ENCODE results near the gene DZIP1. TPM values are rescaled to one million over a fixed set of nuclear protein-coding genes. Genes with fewer than 3 reads are reported as not detected.

Gene DZIP1
- total RNA-seq, 1 donor from 2014 or later = 18.3 TPM

DNA sequence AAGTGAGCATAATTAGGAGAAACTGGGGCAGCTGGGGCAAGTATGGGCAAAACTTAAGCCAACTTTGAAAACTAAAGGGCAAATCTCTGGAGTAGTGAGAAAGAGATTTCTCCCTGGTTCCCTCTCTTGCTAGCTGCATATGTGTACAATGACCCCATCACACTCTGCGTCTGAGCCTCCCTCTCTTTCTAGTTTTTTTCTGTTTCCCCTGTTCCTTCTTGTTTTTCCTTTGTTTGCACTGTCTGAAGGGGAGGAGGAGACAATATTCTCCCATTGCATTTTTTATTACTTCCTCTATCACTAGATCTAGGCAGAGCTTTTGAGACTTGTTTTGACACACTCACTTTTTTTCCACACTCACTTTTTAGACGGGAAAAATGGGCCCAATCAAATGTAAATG is 103.2 kb downstream of the DZIP1 start:
- DNase-seq (ENCODE audit: low read depth) = no peak
- TF ChIP-seq, protein P1, sequence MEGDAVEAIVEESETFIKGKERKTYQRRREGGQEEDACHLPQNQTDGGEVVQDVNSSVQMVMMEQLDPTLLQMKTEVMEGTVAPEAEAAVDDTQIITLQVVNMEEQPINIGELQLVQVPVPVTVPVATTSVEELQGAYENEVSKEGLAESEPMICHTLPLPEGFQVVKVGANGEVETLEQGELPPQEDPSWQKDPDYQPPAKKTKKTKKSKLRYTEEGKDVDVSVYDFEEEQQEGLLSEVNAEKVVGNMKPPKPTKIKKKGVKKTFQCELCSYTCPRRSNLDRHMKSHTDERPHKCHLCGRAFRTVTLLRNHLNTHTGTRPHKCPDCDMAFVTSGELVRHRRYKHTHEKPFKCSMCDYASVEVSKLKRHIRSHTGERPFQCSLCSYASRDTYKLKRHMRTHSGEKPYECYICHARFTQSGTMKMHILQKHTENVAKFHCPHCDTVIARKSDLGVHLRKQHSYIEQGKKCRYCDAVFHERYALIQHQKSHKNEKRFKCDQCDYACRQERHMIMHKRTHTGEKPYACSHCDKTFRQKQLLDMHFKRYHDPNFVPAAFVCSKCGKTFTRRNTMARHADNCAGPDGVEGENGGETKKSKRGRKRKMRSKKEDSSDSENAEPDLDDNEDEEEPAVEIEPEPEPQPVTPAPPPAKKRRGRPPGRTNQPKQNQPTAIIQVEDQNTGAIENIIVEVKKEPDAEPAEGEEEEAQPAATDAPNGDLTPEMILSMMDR (conservative IDR thresholded peaks at IDR 0.05; ENCODE audit: low read depth, low read length) = no peak
- H3K4me3 ChIP-seq (ENCODE audit: low read depth, low read length) = no peak overlapping the region

DNA sequence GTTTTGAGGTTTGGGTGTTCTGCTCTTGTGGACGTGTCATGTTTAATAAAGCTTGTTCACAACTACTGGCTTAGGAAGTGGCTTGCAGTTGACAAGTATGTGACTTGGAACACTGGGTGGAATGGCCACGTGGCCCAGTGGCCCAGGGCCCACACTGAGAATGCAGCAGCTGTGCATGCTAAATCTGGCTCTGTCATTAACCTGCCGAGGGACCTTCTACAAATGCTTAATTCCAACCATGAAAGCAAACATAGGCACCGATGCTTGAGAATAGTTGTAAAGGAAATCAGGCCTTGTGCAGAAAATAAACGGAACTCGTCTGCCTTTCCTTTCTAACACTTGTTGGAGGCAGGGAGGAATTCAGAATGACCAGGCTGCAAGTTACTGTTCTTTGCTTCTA is 103.6 kb downstream of the DZIP1 start:
- TF ChIP-seq, protein P1 (conservative IDR thresholded peaks at IDR 0.05; ENCODE audit: low read depth, low read length) = no peak
- DNase-seq (ENCODE audit: low read depth) = no peak
- no peak overlapping the region for H3K4me3 ChIP-seq (ENCODE audit: low read depth, low read length)

DNA sequence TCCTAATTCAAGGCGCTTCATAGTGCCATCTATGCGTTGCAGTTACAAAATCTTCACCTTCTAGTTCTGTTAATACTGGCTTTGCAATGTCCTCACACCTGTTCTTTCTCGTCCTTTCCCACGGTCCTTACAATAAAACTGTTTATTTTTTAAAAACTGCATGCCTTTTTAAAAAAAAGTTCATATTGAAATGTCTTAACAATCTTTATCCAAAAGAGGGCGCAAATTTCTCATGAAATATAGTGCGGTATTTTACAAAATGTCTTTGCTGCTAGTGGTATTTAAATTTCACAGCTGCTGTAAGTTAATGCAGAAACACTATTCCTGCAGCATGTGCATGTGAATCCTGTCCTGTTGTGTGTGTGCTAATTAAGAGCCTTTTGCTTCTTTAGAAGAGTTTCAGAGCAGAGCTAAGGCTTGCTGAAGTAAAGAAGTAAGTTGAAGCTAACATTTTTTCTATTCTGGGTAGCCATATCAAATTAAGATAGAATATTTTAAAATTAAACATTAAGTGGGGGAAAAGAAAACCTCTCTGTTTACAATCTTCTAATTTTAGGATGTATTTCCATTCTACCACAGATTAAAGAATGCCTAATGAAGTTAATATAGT is 107.8 kb downstream of the DZIP1 start:
- TF ChIP-seq, protein P1 (conservative IDR thresholded peaks at IDR 0.05; ENCODE audit: low read depth, low read length) = peak; percentile 43
- no peak overlapping the region for H3K4me3 ChIP-seq (ENCODE audit: low read depth, low read length)
- DNase-seq (ENCODE audit: low read depth) = no peak

DNA sequence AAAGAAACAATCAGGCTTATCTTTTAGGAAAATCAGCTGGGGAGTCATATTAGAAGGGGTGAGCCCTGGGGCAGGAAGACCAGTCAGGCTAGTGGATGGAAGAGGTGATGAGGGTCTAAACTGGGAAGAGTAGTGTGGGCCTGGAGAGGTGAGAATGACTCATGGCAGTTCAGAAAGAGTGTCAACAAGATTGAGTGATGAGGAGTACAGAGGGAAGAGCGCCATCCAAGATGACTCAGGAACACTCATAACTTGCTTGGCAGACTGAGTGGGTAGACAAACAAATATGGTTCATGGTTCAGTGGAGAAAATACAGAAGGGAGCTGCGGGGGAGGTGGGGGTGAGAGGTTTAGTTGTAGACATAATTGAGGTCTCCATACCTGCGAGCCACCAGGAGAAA is 109.3 kb downstream of the DZIP1 start:
- DNase-seq (ENCODE audit: low read depth) = peak; percentile 86
- H3K4me3 ChIP-seq (ENCODE audit: low read depth, low read length) = no peak overlapping the region
- TF ChIP-seq, protein P1 (conservative IDR thresholded peaks at IDR 0.05; ENCODE audit: low read depth, low read length) = peak; percentile 4

DNA sequence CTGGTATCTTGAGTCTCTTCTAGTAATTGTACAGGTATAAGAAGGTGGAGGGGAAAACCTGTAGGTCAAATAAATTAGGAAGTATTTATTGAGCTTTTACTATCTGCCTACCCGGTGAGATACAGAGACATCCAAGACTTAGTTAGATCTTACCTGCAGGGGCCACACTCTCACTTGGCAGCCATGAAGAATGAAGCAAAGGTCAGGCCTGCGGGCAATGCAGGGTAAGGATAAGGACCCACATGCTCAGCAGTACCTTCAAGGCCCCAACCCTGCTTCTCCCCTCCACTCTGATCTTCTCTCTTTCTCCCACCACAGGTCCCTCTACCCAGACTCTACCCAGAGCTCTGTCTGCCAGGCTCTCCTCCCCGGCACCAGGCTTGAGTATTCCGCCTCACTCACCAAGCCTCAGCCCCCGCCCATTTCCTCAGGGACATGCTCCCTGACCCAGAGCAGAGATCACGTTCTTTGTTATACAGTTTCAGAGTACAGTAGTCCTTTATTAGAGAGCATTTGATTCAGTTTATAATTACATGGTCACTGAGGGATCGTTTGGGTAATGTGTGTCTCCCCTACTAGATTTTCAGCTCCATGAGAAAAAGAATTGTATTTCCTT is 110.9 kb downstream of the DZIP1 start:
- TF ChIP-seq, protein P1 (conservative IDR thresholded peaks at IDR 0.05; ENCODE audit: low read depth, low read length) = no peak
- DNase-seq (ENCODE audit: low read depth) = no peak
- H3K4me3 ChIP-seq (ENCODE audit: low read depth, low read length) = peak overlapping the region; percentile 57

DNA sequence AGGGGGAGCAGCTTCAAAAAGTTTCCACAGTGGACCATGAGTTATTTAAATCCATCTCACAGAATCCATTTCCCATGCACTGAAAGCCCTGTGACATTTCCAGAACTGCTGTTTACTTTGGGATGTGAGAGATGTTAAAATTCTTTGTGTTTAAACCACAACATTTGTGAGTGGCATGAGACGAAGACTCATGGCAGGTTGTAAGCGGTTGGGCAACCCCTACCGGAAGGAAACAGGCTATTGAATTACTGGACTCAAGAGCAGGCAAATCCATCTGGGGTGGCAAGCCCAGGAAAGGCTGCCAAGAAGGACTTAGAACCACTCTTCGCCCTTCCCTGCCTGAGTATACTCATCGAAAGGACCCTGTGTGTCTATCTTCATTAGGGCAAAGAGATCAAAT is 114.3 kb downstream of the DZIP1 start:
- peak; percentile 72 for DNase-seq (ENCODE audit: low read depth)
- TF ChIP-seq, protein P1 (conservative IDR thresholded peaks at IDR 0.05; ENCODE audit: low read depth, low read length) = peak; percentile 24
- H3K4me3 ChIP-seq (ENCODE audit: low read depth, low read length) = no peak overlapping the region

Other genes starting within 250 kb of the DZIP1 start
- gene CLDN10, start 92.0 kb downstream of the DZIP1 start, total RNA-seq = 24.3 and 65.2 TPM in 2 replicates
- gene DNAJC3, start 32.4 kb upstream of the DZIP1 start, total RNA-seq = 21.4 and 24.9 TPM in 2 replicates

Measured in epithelial cell of proximal tubule (primary cell).